Activated T-helper 9 cell treated with anti-CD3 and anti-CD28 coated beads, Interleukin-2, amount 50 U/mL, for 16 hours (primary cell): Measurements from ENCODE around the gene S100A6.
A peak's percentile ranks its signal among the peaks of the same experiment; 100 is the strongest.

ENCODE experiments used
- DNase-seq: peaks from one replicate; pipeline ENCODE4 v3.0.0-alpha.2; 2020; ENCODE audit warnings: low read depth

Gene S100A6

GRCh38 chr1:153545067-153546055 lies 9.6 kb upstream of the S100A6 start, which contains the start of gene S100A4:
Gene S100A4 (minus strand): TSS chr1:153545806. CDS start chr1:153544794, 1,012 bp downstream.
- DNase-seq, result peak; percentile 84

GRCh38 chr1:153544453-153545066 lies 8.8 kb upstream of the S100A6 start:
- DNase-seq, result no peak

- no peak for DNase-seq
These were observed 7.9 kb upstream of the S100A6 start for GRCh38 chr1:153543736-153544135.

GRCh38 chr1:153542956-153543711 lies 7.3 kb upstream of the S100A6 start:
- DNase-seq, result no peak

- DNase-seq, result no peak
These were observed 6.1 kb upstream of the S100A6 start for GRCh38 chr1:153541641-153542590.

- DNase-seq, result peak; percentile 38
These were observed 4.9 kb upstream of the S100A6 start, which contains the start of gene S100A5 for GRCh38 chr1:153540394-153541361. Gene S100A5 (minus strand): TSS chr1:153540934. CDS start chr1:153540191, 743 bp downstream.

GRCh38 chr1:153539395-153540093 lies 3.8 kb upstream of the S100A6 start:
- no peak for DNase-seq

- DNase-seq, result no peak
These were observed 2.6 kb upstream of the S100A6 start for GRCh38 chr1:153538315-153538821.

- no peak for DNase-seq
These were observed 1.6 kb upstream of the S100A6 start for GRCh38 chr1:153537376-153537730.

- DNase-seq, result no peak
These were observed 1.0 kb upstream of the S100A6 start for GRCh38 chr1:153536671-153537375.

GRCh38 chr1:153536012-153536670 lies 350 bp upstream of the S100A6 start:
- peak; percentile 74 for DNase-seq

- no peak for DNase-seq
These were observed 908 bp downstream of the S100A6 start for GRCh38 chr1:153534925-153535241.

- no peak for DNase-seq
These were observed 1.4 kb downstream of the S100A6 start for GRCh38 chr1:153534226-153534924.

- DNase-seq, result no peak
These were observed 2.0 kb downstream of the S100A6 start for GRCh38 chr1:153533689-153534201.

- peak; percentile 69 for DNase-seq
These were observed 2.8 kb downstream of the S100A6 start for GRCh38 chr1:153532769-153533599.

- DNase-seq, result no peak
These were observed 3.6 kb downstream of the S100A6 start for GRCh38 chr1:153532181-153532580.
